Astrocyte of the cerebellum (primary cell): ENCODE measurements around the gene ARVCF.

Experiments
- DNase-seq: peaks from one replicate; pipeline ENCODE4 v3.0.0-alpha.2; 2011; ENCODE audit warnings: low read depth
- H3K4me3 ChIP-seq: 2 replicates; pipeline ENCODE4 v1.5.1; 2011; ENCODE audit warnings: mild to moderate bottlenecking, low read depth, low read length, moderate library complexity
- CTCF ChIP-seq: IDR thresholded peaks from 2 replicates; pipeline ENCODE4 v1.5.1; 2012; ENCODE audit warnings: low read length, low read depth, moderate library complexity, mild to moderate bottlenecking; ENCODE audit errors: missing control alignments
- in situ Hi-C: cut with HindIII; loops from 2 replicates; pipeline ENCODE4 v1.10.0; 2017; ENCODE audit warnings: low sequenced_read_pairs

The ARVCF gene

GRCh38 chr22:19962246-19962908, 54.2 kb downstream of the ARVCF start:
- peak; percentile 61 for TF ChIP-seq CTCF
- no peak overlapping the region for H3K4me3 ChIP-seq
- in situ Hi-C loops = no loop called here
- no peak for DNase-seq

- H3K4me3 ChIP-seq = no peak overlapping the region
- no peak for TF ChIP-seq CTCF
- in situ Hi-C loops = no loop called here
- DNase-seq = no peak
Observed at GRCh38 chr22:19961868-19962245, 54.8 kb downstream of the ARVCF start.

- in situ Hi-C loops = no loop called here
- no peak for DNase-seq
- TF ChIP-seq CTCF = no peak
- no peak overlapping the region for H3K4me3 ChIP-seq
Observed at GRCh38 chr22:19961201-19961580, 55.4 kb downstream of the ARVCF start.

GRCh38 chr22:19960491-19961200, 56.0 kb downstream of the ARVCF start:
- DNase-seq = no peak
- no peak overlapping the region for H3K4me3 ChIP-seq
- TF ChIP-seq CTCF = no peak
- in situ Hi-C loops = no loop called here

GRCh38 chr22:19959587-19960490, 56.8 kb downstream of the ARVCF start:
- H3K4me3 ChIP-seq = no peak overlapping the region
- TF ChIP-seq CTCF = no peak
- in situ Hi-C loops = no loop called here
- DNase-seq = no peak

- no peak for DNase-seq
- H3K4me3 ChIP-seq = peak overlapping the region; percentile 28
- in situ Hi-C loops = no loop called here
- no peak for TF ChIP-seq CTCF
Observed at GRCh38 chr22:19959043-19959586, 57.5 kb downstream of the ARVCF start.
